ENCODE results near the gene NHEJ1.

- no peak for TF ChIP-seq YY1 (IDR thresholded peaks at IDR 0.05; ENCODE audit: insufficient read depth, insufficient read length)
- TF ChIP-seq ZNF274 (IDR thresholded peaks at IDR 0.05; ENCODE audit: low read depth, low read length), result no peak
- TF ChIP-seq SUZ12 (IDR thresholded peaks at IDR 0.05; ENCODE audit: extremely low read depth, insufficient read depth, insufficient read length), result no peak
Measured at GRCh38 chr2:219106251-219106650, 54.4 kb downstream of the NHEJ1 start.
